H7 (cell line): ENCODE measurements around the gene RAX. TPM values are rescaled to one million over a fixed set of nuclear protein-coding genes. Genes with fewer than 3 reads are reported as not detected.

Experiments used
- DNase-seq: peaks from one replicate; pipeline ENCODE4 v3.0.0; 2012
- H3K27me3 ChIP-seq: 2 replicates; pipeline ENCODE4 v1.6.0; 2011; ENCODE audit warnings: mild to moderate bottlenecking, low read length; ENCODE audit not compliant: control insufficient read depth, insufficient read depth
- H3K36me3 ChIP-seq: replicated peaks from 2 replicates; pipeline ENCODE4 v1.5.1; 2011; ENCODE audit warnings: low read length; ENCODE audit not compliant: control insufficient read depth, insufficient read depth
- H3K4me3 ChIP-seq: 2 replicates; pipeline ENCODE4 v1.5.1; 2011; ENCODE audit warnings: low read depth, mild to moderate bottlenecking, control low read depth, low read length, moderate library complexity; ENCODE audit not compliant: insufficient read depth
- total RNA-seq: library from RNA; depleted of rRNA; stranded (reverse); fragments of >200 nt; shearing (Covaris generic); gene quantifications from 2 replicates; pipeline ENCODE4 v1.2.3, GENCODE V29; 2014

The RAX gene
- total RNA-seq, 1 experiment from 2014 or later = not detected

GRCh38 chr18:59282341-59282740 lies 9.1 kb upstream of the RAX start:
- H3K27me3 ChIP-seq = peaks cover 86% of the 10 kb centered on the region
- no peak overlapping the region for H3K4me3 ChIP-seq
- DNase-seq = no peak
- no peaks in the 10 kb centered on the region for H3K36me3 ChIP-seq

- DNase-seq = no peak
- H3K4me3 ChIP-seq = no peak overlapping the region
- no peaks in the 10 kb centered on the region for H3K36me3 ChIP-seq
- peaks cover 87% of the 10 kb centered on the region for H3K27me3 ChIP-seq
Measured at GRCh38 chr18:59279722-59280121, 6.5 kb upstream of the RAX start.

GRCh38 chr18:59279193-59279592 lies 5.9 kb upstream of the RAX start:
- Histone ChIP-seq H3K36me3 (no peaks in the 10 kb centered on the region), H3K4me3 (no peak overlapping the region), H3K27me3 (peaks cover 90% of the 10 kb centered on the region)
- DNase-seq = no peak

- DNase-seq = no peak
- no peaks in the 10 kb centered on the region for H3K36me3 ChIP-seq
- no peak overlapping the region for H3K4me3 ChIP-seq
- peaks cover 92% of the 10 kb centered on the region for H3K27me3 ChIP-seq
Measured at GRCh38 chr18:59278793-59279192, 5.5 kb upstream of the RAX start.

- H3K4me3 ChIP-seq = no peak overlapping the region
Measured at GRCh38 chr18:59276047-59276446, 2.8 kb upstream of the RAX start.

GRCh38 chr18:59275406-59275949 lies 2.2 kb upstream of the RAX start:
- no peak overlapping the region for H3K4me3 ChIP-seq
- H3K36me3 ChIP-seq = no peaks in the 10 kb centered on the region
- H3K27me3 ChIP-seq = peaks cover 98% of the 10 kb centered on the region
- DNase-seq = peak; percentile 36

More at GRCh38 chr18:59276047-59276446, 2.8 kb upstream of the RAX start:
- H3K27me3 ChIP-seq = peaks cover 98% of the 10 kb centered on the region
- peak; percentile 33 for DNase-seq
- no peaks in the 10 kb centered on the region for H3K36me3 ChIP-seq

GRCh38 chr18:59274533-59274928 lies 1.3 kb upstream of the RAX start:
- Histone ChIP-seq H3K4me3 (peak overlapping the region; percentile 55; the same call in 1 of the 2 replicates), H3K36me3 (no peaks in the 10 kb centered on the region), H3K27me3 (peaks cover 99% of the 10 kb centered on the region)
- peak; percentile 18 for DNase-seq

GRCh38 chr18:59273759-59274532 lies 692 bp upstream of the RAX start:
- H3K27me3 ChIP-seq = peaks cover 97% of the 10 kb centered on the region
- H3K4me3 ChIP-seq = peak overlapping the region; percentile 55
- no peaks in the 10 kb centered on the region for H3K36me3 ChIP-seq
- DNase-seq = peak; percentile 80

GRCh38 chr18:59272221-59272888 lies 899 bp downstream of the RAX start:
- peaks cover 97% of the 10 kb centered on the region for H3K27me3 ChIP-seq
- H3K36me3 ChIP-seq = no peaks in the 10 kb centered on the region
- peak overlapping the region; percentile 55; the same call in 1 of the 2 replicates for H3K4me3 ChIP-seq
- DNase-seq = peak; percentile 70

GRCh38 chr18:59271606-59272220 lies 1.5 kb downstream of the RAX start:
- peak overlapping the region; percentile 55; the same call in 1 of the 2 replicates for H3K4me3 ChIP-seq
- DNase-seq = peak; percentile 24
- peaks cover 97% of the 10 kb centered on the region for H3K27me3 ChIP-seq
- H3K36me3 ChIP-seq = no peaks in the 10 kb centered on the region

- Histone ChIP-seq H3K27me3 (peaks cover 97% of the 10 kb centered on the region), H3K4me3 (no peak overlapping the region), H3K36me3 (no peaks in the 10 kb centered on the region)
- DNase-seq = peak; percentile 22
Measured at GRCh38 chr18:59270689-59271257, 2.5 kb downstream of the RAX start.

GRCh38 chr18:59269563-59270119 lies 3.6 kb downstream of the RAX start:
- DNase-seq = no peak
- H3K4me3 ChIP-seq = peak overlapping the region; percentile 53
- no peaks in the 10 kb centered on the region for H3K36me3 ChIP-seq
- H3K27me3 ChIP-seq = peaks cover 97% of the 10 kb centered on the region

GRCh38 chr18:59268721-59269562 lies 4.3 kb downstream of the RAX start:
- H3K36me3 ChIP-seq = no peaks in the 10 kb centered on the region
- DNase-seq = peak; percentile 98
- peak overlapping the region; percentile 53 for H3K4me3 ChIP-seq
- H3K27me3 ChIP-seq = peaks cover 97% of the 10 kb centered on the region
